Activated CD8-positive, alpha-beta memory T cell treated with anti-CD3 and anti-CD28 coated beads for 1 hour (primary cell): ENCODE measurements around the gene ERO1B.

ENCODE experiments used
- DNase-seq, 2 donors: peaks; one replicate each; pipeline ENCODE4 v3.0.0-alpha.2; 2020; ENCODE audit warnings: low read depth in 1 of 2; ENCODE audit errors: extremely low read depth in 1 of 2

ERO1B gene

GRCh38 chr1:236253918-236254637, 27.7 kb downstream of the ERO1B start:
- no peak for DNase-seq

DNA sequence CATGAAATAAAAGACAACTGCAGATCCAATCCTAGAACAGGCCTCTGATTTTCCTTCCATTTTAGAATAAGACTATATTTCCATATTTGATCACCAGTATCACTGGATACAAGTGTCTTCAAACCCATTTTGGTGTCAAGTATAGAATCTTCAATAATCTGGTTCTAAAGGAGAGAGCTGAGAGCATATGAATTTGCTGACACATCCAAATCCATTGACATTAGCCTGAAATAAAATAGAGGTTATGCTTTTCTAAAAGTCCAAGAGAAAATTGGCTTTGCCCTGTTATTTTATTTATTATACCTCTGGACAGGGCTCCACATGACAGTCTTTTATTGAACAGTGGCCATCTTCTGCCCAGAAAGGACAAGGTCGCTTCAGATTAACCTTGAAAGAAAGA, 28.6 kb downstream of the ERO1B start:
- no peak for DNase-seq

DNA sequence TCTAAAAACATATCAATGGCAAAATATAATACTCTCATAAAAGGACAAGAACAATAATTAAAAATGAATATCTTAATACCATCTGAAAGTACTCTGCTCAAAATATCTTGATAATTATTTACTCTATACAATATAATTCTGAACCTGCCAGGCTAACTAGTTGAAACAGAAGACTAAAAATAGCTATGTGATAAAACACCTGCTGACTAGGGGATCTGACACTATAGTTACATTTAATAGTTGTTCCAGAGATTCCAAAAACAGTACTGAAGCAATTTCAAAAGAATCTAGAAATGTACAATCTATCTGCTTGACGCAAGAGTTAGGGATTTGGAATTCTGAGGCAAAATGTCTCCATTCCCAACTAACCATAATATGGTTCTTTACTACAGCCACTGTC, 30.2 kb downstream of the ERO1B start:
- no peak for DNase-seq

DNA sequence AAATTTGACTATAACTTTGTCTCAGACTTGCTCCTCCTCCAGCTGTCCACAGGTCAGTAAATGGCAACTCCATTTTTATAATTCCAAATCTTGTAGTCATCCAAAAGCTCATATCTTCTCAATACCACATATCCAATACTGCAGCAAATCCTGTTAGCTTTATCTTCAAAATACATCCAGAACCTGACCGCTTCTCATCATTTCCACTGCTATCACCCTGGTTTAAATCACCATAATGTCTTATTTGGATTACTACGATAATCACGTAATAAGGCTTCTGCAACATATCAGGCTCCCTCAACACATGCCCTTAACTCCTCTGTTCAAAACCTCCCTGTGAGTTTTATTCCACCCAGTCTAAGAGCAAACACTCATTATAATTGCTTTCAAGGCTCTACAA, 34.5 kb downstream of the ERO1B start:
- DNase-seq: no peak

DNA sequence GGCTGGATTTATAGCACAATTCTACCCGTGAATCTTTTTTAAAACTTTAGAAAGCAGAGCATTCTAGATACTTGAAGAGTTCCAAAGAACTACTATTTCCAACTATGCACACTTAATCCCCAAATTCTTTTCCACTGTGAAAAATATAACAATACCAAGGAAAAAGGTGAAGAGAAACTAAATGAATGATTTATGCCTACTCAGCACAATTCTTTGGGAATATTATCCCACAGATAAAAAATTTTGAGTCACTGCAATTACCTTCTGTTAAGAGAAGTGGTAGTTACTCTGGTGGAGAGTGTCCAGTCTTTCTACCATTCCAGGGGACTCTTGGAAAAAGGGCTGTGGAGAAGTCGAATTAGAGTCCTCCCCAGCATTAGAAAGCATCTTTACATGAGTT, 39.2 kb downstream of the ERO1B start:
- DNase-seq: no peak

DNA sequence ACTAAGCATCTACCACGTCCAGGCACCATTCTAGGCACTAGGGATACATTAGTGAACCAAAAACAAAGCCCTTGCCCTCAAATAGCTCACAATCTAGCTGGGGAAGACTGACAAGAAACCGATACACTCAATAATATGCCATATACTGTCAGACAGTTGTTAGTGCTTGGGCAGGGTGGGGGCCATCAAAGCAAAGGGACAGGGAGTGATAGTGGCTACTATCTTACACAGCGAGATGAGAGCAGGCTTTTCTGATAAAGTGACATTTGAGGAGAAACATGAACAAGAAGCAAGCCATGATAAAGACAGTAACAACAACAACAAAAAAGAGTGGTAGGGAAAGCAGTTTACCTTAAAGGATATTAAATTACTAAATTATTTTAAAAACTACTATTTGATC, 41.1 kb downstream of the ERO1B start:
- no peak for DNase-seq

GRCh38 chr1:236239092-236239585, 42.6 kb downstream of the ERO1B start:
- no peak for DNase-seq

DNA sequence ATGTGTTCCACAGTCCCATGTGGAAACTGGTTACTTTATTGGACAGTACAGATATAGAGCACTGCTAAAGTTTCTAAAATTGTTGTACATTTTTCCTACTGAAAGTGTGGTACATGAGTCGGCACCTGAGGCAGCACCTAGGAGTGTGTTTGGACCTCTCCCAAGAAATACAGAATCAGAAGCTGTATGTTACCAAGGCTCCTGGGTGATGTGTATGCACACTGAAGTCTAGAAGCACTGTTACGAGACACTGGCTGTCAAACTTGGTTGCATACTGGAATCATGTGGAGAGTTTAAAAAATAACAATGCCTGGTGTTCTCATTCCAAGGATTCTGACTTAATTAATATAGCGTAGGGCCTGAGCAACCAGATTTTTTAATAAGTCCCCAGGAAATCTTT, 46.6 kb downstream of the ERO1B start:
- no peak for DNase-seq

- DNase-seq: no peak
Observed at GRCh38 chr1:236228411-236228810, 53.3 kb downstream of the ERO1B start.

DNA sequence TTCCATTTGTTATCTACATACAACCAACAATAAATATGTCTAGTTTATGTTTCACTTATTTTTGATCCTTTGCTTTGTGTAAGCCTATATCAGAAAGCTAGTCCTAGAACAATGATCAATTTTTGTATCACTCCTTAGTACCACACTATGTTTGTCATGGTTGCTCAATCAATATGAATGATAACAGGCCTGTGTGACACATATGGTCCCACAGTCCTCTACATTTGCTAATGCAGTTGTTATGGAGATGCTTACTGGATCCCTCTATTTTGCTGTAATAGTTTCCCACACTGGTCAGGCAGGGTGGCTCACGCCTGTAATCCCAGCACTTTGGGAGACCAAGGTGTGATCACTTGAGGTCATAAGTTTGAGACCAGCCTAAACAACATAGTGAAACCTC, 59.1 kb downstream of the ERO1B start:
- no peak for DNase-seq

DNA sequence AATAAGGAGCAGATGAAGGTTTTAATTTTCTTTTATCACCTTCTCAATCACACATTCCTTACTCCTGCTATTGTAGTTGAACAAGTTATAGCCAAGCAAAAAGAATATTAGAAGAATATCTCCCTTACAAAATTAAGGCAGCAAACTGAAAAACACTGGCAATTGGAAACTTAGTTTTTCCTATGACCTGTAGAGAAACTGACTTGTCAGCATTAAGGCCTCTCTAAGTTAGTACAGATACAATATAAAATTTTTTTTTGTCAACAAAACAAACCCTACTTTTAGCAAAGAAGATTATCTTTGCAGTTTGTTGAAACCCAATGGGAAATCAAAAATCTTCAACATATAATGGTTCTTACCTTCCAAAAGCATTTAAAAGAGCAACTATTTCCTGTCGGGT, 61.3 kb downstream of the ERO1B start:
- DNase-seq: no peak

GRCh38 chr1:236214761-236215160, 67.0 kb downstream of the ERO1B start:
- no peak for DNase-seq

DNA sequence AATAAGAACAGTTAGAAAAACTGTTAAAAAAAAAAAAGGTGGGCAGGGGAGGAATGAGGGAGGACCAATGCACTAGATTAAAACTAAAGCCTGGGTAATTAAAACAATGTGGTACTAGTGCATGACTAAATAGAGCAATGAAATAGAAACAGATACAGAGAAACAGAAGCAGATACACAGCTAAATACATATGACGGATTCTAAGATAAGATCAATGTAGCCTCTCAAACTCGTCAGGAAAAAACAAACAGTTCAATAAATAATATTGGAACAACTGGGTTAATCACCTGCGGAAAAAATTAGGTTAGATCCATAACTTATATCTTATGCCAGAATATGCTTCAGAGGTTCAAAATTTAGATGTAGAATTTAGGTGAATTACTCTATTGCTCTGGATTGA, 68.2 kb downstream of the ERO1B start:
- DNase-seq: no peak

- no peak for DNase-seq
Observed at GRCh38 chr1:236211815-236212214, 69.9 kb downstream of the ERO1B start.

- DNase-seq: no peak
Observed at GRCh38 chr1:236209713-236210112, 72.0 kb downstream of the ERO1B start.

DNA sequence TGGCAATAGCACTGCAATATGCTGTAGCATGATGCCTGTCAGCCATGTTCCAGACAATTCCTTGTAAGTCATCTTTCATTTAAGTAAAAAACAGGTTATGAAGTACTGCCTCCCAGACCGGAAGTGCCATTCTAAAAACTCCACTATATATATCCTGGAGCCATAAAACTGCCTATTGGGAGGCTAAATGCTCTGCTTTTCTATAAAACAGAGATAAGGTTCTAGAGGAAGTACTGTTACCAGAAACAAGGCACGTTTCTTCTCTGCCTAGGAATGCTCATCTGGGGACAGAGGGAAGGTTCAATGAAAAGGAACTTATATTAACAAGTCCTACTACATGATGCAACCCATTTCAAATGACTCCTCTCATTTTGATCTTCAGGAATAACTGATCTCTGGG, 72.6 kb downstream of the ERO1B start:
- DNase-seq: no peak

- no peak for DNase-seq
Observed at GRCh38 chr1:236207569-236207968, 74.2 kb downstream of the ERO1B start.

DNA sequence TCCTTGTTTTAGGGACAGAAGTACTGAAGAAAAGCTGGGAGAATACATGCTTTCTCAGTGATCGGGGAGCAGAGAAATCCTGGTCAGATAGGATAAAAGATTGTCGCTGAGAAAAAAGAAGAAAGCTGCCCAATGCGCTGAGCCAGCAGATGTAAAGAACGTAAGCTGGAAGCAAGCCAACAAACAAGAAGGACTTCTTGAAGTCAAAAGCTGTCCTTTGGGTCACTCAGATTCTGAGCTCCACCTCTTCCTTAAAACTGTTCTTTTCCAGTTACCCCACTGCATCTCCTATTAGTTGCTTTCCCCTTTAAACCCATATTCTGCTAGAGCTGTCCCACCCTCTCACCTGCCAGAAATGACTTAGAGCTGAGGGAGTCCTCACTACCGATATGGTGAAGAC, 74.6 kb downstream of the ERO1B start:
- no peak for DNase-seq

DNA sequence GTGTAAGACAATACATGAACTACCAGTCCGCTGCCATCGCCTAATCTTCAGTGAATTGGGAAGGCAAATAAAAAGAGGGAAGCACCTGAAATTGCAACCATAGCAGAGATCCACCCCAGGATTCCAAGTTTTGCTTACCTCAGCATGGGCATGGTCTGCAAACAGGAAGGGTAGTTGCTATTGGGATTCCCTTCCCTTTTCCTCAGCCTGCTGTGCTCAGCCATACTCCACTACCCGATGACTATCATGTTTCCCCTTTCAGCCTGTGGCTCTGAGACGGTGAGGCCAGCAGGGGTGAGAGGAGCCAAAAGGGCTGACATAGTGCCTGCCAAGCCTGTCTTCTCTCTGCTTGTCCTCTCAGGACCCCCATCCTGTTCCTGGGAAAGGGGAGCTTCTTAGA, 75.2 kb downstream of the ERO1B start:
- no peak for DNase-seq

DNA sequence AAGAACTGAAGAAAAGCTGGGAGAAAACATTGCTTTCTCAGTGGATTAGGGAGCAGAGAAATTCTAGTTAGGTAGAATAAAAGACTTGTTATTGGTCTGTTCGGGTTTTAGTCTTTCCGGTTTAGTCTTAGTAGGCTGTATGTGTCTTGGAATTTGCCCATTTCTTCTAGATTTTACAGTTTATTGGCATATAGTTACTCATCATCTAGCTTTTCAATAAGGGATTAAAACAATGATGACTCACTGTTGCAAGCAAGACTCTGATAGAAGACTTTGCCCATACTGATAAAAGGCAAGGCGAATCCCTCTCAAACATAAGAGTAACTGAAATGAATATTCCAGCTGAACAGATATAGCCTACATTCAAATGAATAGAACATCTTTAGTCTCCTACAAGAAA, 77.1 kb downstream of the ERO1B start:
- DNase-seq: no peak

- DNase-seq: no peak
Observed at GRCh38 chr1:236204039-236204438, 77.7 kb downstream of the ERO1B start.

- no peak for DNase-seq
Observed at GRCh38 chr1:236201786-236202185, 80.0 kb downstream of the ERO1B start.

DNA sequence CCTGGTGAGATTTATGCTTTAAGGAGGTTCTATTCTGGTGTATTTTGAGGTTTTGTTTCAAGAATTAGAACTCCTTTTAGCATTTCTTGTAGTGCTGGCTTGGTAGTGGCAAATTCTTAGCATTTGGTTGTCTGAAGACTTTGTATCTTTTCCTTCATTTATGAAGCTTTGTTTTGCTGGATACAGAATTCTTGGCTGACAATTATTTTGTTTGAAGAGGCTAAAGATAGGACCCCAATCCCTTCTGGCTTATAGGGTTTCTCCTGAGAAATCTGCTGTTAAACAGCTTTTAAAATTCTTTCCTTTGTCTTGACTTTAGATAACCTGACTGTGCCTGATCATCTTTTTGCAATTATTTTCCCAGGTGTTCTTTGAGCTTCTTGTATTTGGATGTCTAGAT, 80.8 kb downstream of the ERO1B start:
- no peak for DNase-seq
